ENCODE results near the gene GSK3B. TPM values are rescaled to one million over a fixed set of nuclear protein-coding genes. Genes with fewer than 3 reads are reported as not detected.

Gene GSK3B
- total RNA-seq, 3 donors from 2014 or later = 34.6 to 46.1 (median 42.0) TPM

DNA sequence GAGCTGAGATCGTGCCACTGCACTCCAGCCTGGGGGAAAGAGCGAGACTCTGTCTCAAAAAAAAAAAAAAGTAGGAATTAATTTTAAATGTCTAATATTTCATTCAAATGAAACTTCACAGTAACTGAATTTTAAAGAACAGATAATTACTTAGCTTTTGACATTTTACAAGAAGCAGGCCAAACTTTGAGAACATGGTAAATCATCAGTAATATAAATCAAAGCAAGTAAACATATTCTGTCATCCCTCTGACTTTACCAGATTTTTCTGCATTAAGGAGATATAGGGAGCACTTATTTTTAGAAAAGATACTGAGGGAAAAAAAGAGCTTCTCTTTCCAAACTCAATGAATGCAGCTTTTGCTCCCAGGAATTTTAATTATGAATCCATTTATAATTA is 275.3 kb downstream of the GSK3B start:
- intact Hi-C loops (cut with DNase I; ENCODE audit: low total_unique reads) = no loop called here
- H3K36me3 ChIP-seq = no peaks in the 10 kb centered on the region
- H3K4me1 ChIP-seq = no peaks in the 10 kb centered on the region
- peaks cover 0 to 4% of the 10 kb centered on the region in 2 donors for H3K27me3 ChIP-seq
- TF ChIP-seq POLR2A (IDR thresholded peaks at IDR 0.05) = no peak
- no peak for TF ChIP-seq POLR2AphosphoS5 (IDR thresholded peaks at IDR 0.05)
- no peak for TF ChIP-seq CTCF (IDR thresholded peaks at IDR 0.05)
- no peak overlapping the region for H3K27ac ChIP-seq
- no peaks in the 10 kb centered on the region for H3K9me3 ChIP-seq
- no peak overlapping the region for H3K4me3 ChIP-seq
- no peak for DNase-seq (ENCODE audit: low spot score in 2 of 2)

- Histone ChIP-seq H3K36me3 (no peaks in the 10 kb centered on the region), H3K4me3 (no peak overlapping the region), H3K27me3 (peaks cover 0 to 4% of the 10 kb centered on the region in 2 donors), H3K4me1 (no peaks in the 10 kb centered on the region), H3K27ac (no peak overlapping the region), H3K9me3 (no peaks in the 10 kb centered on the region)
- intact Hi-C loops (cut with DNase I; ENCODE audit: low total_unique reads) = no loop called here
- DNase-seq (ENCODE audit: low spot score in 2 of 2) = no peak
- TF ChIP-seq POLR2A (IDR thresholded peaks at IDR 0.05) (no peak), POLR2AphosphoS5 (IDR thresholded peaks at IDR 0.05) (no peak), CTCF (IDR thresholded peaks at IDR 0.05) (no peak)
These were observed 276.5 kb downstream of the GSK3B start for GRCh38 chr3:119817583-119818363.

- no peaks in the 10 kb centered on the region for H3K4me1 ChIP-seq
- H3K9me3 ChIP-seq = no peaks in the 10 kb centered on the region
- intact Hi-C loops (cut with DNase I; ENCODE audit: low total_unique reads) = no loop called here
- peaks cover 0 to 4% of the 10 kb centered on the region in 2 donors for H3K27me3 ChIP-seq
- H3K4me3 ChIP-seq = no peak overlapping the region
- DNase-seq (ENCODE audit: low spot score in 2 of 2) = no peak
- no peaks in the 10 kb centered on the region for H3K36me3 ChIP-seq
- TF ChIP-seq POLR2A (IDR thresholded peaks at IDR 0.05) = no peak
- TF ChIP-seq POLR2AphosphoS5 (IDR thresholded peaks at IDR 0.05) = no peak
- H3K27ac ChIP-seq = no peak overlapping the region
These were observed 277.2 kb downstream of the GSK3B start for GRCh38 chr3:119817071-119817470.

GRCh38 chr3:119815716-119816115 is 278.5 kb downstream of the GSK3B start:
- H3K36me3 ChIP-seq = no peaks in the 10 kb centered on the region
- H3K4me3 ChIP-seq = no peak overlapping the region
- TF ChIP-seq CTCF (IDR thresholded peaks at IDR 0.05) (no peak), POLR2A (IDR thresholded peaks at IDR 0.05) (no peak), POLR2AphosphoS5 (IDR thresholded peaks at IDR 0.05) (no peak)
- H3K27me3 ChIP-seq = peaks cover 0 to 4% of the 10 kb centered on the region in 2 donors
- intact Hi-C loops (cut with DNase I; ENCODE audit: low total_unique reads) = no loop called here
- DNase-seq (ENCODE audit: low spot score in 2 of 2) = no peak
- H3K4me1 ChIP-seq = no peaks in the 10 kb centered on the region
- no peaks in the 10 kb centered on the region for H3K9me3 ChIP-seq
- no peak overlapping the region for H3K27ac ChIP-seq

GRCh38 chr3:119812491-119813058 is 281.7 kb downstream of the GSK3B start:
- peaks cover 0 to 4% of the 10 kb centered on the region in 2 donors for H3K27me3 ChIP-seq
- H3K27ac ChIP-seq = no peak overlapping the region
- H3K4me1 ChIP-seq = no peaks in the 10 kb centered on the region
- no peaks in the 10 kb centered on the region for H3K9me3 ChIP-seq
- H3K36me3 ChIP-seq = no peaks in the 10 kb centered on the region
- TF ChIP-seq CTCF (IDR thresholded peaks at IDR 0.05) (no peak), POLR2A (IDR thresholded peaks at IDR 0.05) (no peak), POLR2AphosphoS5 (IDR thresholded peaks at IDR 0.05) (no peak)
- intact Hi-C loops (cut with DNase I; ENCODE audit: low total_unique reads) = no loop called here
- H3K4me3 ChIP-seq = no peak overlapping the region
- DNase-seq (ENCODE audit: low spot score in 2 of 2) = no peak

Data from breast epithelium (tissue), 4 donors.